Stimulated activated naive CD4-positive, alpha-beta T cell (primary cell): Measurements from ENCODE around the gene OLAH.
"Not testable (repeated sequence)": the region's sequence is repeated elsewhere in the genome, so short reads cannot be mapped to it uniquely, and the experiment has no call there.

Experiments
- DNase-seq, 6 experiments: peaks; one replicate each; lab custom pipeline; 2025; lab: John Stamatoyannopoulos, UW

OLAH gene

GRCh38 chr10:15043674-15044073, at the start of gene OLAH:
Gene OLAH, plus strand, starts transcription at chr10:15043943. Its CDS starts 3,346 bp downstream, at chr10:15047289.
- DNase-seq: peak in 2 of 6 experiments; percentile 3 to 5

- no peak for DNase-seq
Measured at GRCh38 chr10:14995964-14996565, 47.7 kb upstream of the OLAH start.

- not testable (repeated sequence) for DNase-seq
Measured at GRCh38 chr10:15013530-15013929, 30.2 kb upstream of the OLAH start.

GRCh38 chr10:15015451-15015850, 28.3 kb upstream of the OLAH start:
- DNase-seq: no peak

- not testable (repeated sequence) for DNase-seq
Measured at GRCh38 chr10:15020966-15021365, 22.8 kb upstream of the OLAH start.

- not testable (repeated sequence) for DNase-seq
Measured at GRCh38 chr10:15023079-15023478, 20.7 kb upstream of the OLAH start.

GRCh38 chr10:15024017-15025004, 19.4 kb upstream of the OLAH start:
- not testable (repeated sequence) for DNase-seq

GRCh38 chr10:15025040-15025439, 18.7 kb upstream of the OLAH start:
- not testable (repeated sequence) for DNase-seq

- DNase-seq: no peak
Measured at GRCh38 chr10:15027741-15028140, 16.0 kb upstream of the OLAH start.

- no peak for DNase-seq
Measured at GRCh38 chr10:15035385-15036301, 8.1 kb upstream of the OLAH start.

GRCh38 chr10:15037691-15038090, 6.1 kb upstream of the OLAH start:
- DNase-seq: no peak

- no peak for DNase-seq
Measured at GRCh38 chr10:15038416-15038815, 5.3 kb upstream of the OLAH start.

GRCh38 chr10:15045380-15045779, 1.6 kb downstream of the OLAH start:
- DNase-seq: no peak

GRCh38 chr10:15046626-15047025, 2.9 kb downstream of the OLAH start:
- no peak for DNase-seq

GRCh38 chr10:15049533-15049932, 5.8 kb downstream of the OLAH start:
- DNase-seq: no peak

GRCh38 chr10:15052121-15052520, 8.4 kb downstream of the OLAH start:
- DNase-seq: no peak

GRCh38 chr10:15053061-15053460, 9.3 kb downstream of the OLAH start:
- no peak for DNase-seq

GRCh38 chr10:15058689-15059088, 14.9 kb downstream of the OLAH start:
- DNase-seq: no peak

GRCh38 chr10:15059914-15060313, 16.2 kb downstream of the OLAH start:
- no peak for DNase-seq

- no peak for DNase-seq
Measured at GRCh38 chr10:15060638-15061037, 16.9 kb downstream of the OLAH start.

GRCh38 chr10:15067154-15067553, 23.4 kb downstream of the OLAH start:
- DNase-seq: no peak

GRCh38 chr10:15068802-15069201, 25.1 kb downstream of the OLAH start:
- no peak for DNase-seq
